Measurements from ENCODE around the gene ZNF827.

DNA sequence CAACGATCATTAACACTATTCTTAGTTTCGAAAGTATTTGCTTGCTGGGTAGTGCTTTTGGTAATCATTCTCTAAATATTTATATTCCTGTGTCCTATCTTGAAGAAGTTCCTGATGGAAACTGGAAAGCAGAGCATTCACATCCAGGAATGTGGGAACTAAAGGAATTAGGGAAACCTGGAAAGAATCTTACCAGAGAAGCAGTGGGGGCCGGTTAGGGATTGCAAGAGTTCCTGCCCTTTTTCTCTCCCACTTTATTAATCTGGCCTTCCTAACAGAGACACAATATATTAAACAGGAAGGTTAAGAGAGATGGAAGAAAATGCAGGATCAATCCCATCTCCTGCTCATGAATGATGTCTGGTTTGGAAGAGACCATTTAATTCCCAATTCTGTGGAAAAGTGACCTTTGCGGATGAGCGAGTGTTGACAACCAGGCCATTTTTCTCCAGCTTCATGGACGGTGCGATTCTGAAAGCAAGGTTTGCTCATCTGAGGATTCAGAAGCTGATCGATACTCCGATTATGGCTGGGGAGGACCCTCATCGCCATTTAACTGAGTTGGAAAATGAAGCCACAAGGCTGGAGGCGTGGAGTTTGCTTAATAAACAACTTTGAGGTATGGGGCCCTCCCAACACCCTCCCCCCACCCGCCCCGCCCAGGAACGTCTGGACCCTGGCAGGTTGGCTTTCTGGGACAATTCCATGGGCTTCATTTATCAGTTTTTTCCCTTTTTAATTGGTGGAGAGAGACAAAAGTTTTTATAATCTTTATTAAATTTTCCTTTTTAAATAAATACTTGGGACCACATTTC is 206.4 kb downstream of the ZNF827 start:
- TF ChIP-seq, protein P1, sequence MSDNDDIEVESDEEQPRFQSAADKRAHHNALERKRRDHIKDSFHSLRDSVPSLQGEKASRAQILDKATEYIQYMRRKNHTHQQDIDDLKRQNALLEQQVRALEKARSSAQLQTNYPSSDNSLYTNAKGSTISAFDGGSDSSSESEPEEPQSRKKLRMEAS (IDR thresholded peaks at IDR 0.05): no peak
- no peak for TF ChIP-seq TEAD4 (IDR thresholded peaks at IDR 0.05)
- no peak for TF ChIP-seq RAD21 (IDR thresholded peaks at IDR 0.05; ENCODE audit: low read depth)
- no peak for TF ChIP-seq EP300 (IDR thresholded peaks at IDR 0.05; ENCODE audit: borderline replicate concordance)
- TF ChIP-seq YY1 (IDR thresholded peaks at IDR 0.05; ENCODE audit: low read depth): no peak
- TF ChIP-seq, protein P2, sequence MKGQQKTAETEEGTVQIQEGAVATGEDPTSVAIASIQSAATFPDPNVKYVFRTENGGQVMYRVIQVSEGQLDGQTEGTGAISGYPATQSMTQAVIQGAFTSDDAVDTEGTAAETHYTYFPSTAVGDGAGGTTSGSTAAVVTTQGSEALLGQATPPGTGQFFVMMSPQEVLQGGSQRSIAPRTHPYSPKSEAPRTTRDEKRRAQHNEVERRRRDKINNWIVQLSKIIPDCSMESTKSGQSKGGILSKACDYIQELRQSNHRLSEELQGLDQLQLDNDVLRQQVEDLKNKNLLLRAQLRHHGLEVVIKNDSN (IDR thresholded peaks at IDR 0.05): no peak
- TF ChIP-seq CREB1 (IDR thresholded peaks at IDR 0.05; ENCODE audit: low read depth): no peak
- TF ChIP-seq, protein P3, sequence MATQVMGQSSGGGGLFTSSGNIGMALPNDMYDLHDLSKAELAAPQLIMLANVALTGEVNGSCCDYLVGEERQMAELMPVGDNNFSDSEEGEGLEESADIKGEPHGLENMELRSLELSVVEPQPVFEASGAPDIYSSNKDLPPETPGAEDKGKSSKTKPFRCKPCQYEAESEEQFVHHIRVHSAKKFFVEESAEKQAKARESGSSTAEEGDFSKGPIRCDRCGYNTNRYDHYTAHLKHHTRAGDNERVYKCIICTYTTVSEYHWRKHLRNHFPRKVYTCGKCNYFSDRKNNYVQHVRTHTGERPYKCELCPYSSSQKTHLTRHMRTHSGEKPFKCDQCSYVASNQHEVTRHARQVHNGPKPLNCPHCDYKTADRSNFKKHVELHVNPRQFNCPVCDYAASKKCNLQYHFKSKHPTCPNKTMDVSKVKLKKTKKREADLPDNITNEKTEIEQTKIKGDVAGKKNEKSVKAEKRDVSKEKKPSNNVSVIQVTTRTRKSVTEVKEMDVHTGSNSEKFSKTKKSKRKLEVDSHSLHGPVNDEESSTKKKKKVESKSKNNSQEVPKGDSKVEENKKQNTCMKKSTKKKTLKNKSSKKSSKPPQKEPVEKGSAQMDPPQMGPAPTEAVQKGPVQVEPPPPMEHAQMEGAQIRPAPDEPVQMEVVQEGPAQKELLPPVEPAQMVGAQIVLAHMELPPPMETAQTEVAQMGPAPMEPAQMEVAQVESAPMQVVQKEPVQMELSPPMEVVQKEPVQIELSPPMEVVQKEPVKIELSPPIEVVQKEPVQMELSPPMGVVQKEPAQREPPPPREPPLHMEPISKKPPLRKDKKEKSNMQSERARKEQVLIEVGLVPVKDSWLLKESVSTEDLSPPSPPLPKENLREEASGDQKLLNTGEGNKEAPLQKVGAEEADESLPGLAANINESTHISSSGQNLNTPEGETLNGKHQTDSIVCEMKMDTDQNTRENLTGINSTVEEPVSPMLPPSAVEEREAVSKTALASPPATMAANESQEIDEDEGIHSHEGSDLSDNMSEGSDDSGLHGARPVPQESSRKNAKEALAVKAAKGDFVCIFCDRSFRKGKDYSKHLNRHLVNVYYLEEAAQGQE (IDR thresholded peaks at IDR 0.05; ENCODE audit: low read depth): no peak
- TF ChIP-seq TCF12 (IDR thresholded peaks at IDR 0.05; ENCODE audit: low read depth): no peak
- TF ChIP-seq NFIC (IDR thresholded peaks at IDR 0.05): no peak
- TF ChIP-seq CEBPB (IDR thresholded peaks at IDR 0.05): no peak
- no peak for TF ChIP-seq TAF1 (IDR thresholded peaks at IDR 0.05; ENCODE audit: low read depth)
- TF ChIP-seq FOXM1 (IDR thresholded peaks at IDR 0.05; ENCODE audit: borderline replicate concordance, low read depth): no peak
- no peak for TF ChIP-seq EGR1 (IDR thresholded peaks at IDR 0.05)
